Measurements from ENCODE around the gene EEFSEC.
A peak's percentile ranks its signal among the peaks of the same experiment; 100 is the strongest.

Gene EEFSEC

DNA sequence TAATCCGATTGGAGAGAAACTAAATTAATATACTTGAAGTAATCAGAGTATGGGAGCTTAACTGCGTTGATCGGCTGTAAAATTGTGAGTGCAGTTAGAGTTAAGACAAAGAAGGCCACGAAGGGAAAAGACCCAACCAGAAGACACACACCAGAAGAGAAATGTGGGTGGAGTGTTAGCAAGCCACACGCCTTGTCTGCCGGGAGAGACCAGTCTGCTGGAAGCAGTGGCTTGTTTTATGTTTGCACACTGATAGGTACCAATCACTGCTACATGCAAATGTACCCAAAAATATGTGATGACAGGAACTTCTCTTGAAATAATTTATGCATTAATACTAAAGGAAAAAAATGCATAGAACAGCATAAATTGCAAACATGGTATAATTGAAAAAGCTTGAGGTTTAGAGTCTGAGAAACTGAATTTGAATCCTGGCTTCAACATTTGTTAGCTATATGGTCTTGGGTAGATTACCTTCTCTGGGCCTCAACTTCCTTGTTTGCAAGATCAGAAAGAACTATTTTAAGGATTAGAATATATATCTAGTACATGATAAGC, 23.1 kb downstream of the EEFSEC start:
- H3K36me3 Mint-ChIP-seq (ENCODE audit: low read depth), result no peaks in the 10 kb centered on the region
- H3K27ac Mint-ChIP-seq, result peak overlapping the region in 2 of 3 experiments; percentile 19 to 88
- TF ChIP-seq, protein P1, sequence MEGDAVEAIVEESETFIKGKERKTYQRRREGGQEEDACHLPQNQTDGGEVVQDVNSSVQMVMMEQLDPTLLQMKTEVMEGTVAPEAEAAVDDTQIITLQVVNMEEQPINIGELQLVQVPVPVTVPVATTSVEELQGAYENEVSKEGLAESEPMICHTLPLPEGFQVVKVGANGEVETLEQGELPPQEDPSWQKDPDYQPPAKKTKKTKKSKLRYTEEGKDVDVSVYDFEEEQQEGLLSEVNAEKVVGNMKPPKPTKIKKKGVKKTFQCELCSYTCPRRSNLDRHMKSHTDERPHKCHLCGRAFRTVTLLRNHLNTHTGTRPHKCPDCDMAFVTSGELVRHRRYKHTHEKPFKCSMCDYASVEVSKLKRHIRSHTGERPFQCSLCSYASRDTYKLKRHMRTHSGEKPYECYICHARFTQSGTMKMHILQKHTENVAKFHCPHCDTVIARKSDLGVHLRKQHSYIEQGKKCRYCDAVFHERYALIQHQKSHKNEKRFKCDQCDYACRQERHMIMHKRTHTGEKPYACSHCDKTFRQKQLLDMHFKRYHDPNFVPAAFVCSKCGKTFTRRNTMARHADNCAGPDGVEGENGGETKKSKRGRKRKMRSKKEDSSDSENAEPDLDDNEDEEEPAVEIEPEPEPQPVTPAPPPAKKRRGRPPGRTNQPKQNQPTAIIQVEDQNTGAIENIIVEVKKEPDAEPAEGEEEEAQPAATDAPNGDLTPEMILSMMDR (IDR thresholded peaks at IDR 0.05; ENCODE audit: unreplicated experiment in 3 of 3), result no peak
- peaks cover 67% of the 10 kb centered on the region for H3K4me1 Mint-ChIP-seq
- no peak overlapping the region for H3K4me3 Mint-ChIP-seq
- no peaks in the 10 kb centered on the region for H3K9me3 Mint-ChIP-seq
- H3K27me3 Mint-ChIP-seq (ENCODE audit: low read depth), result peaks cover 3% of the 10 kb centered on the region

DNA sequence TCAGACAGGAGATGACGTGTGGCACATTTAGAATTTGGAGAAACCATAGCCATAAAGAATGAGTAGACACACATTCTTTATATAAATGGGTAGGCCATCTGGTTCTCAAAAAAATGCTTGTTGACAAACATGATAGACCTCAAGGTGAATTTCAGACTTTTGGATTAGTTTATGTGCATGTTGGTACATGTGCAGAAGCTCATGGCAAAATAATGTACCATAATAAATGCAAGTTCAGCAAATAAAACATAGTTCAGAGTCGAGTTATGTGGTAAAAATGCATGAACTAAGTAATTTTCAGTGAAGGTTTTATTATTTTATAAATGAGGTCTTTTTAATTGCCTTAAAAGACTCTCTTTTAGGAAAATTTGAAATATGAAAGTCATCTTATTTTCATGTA, 24.6 kb downstream of the EEFSEC start:
- Mint-ChIP-seq H3K36me3 (ENCODE audit: low read depth) (no peaks in the 10 kb centered on the region), H3K27ac (peak overlapping the region; percentile 16 to 80 (median 25)), H3K4me3 (no peak overlapping the region), H3K4me1 (peaks cover 68% of the 10 kb centered on the region), H3K27me3 (ENCODE audit: low read depth) (peaks cover 3% of the 10 kb centered on the region), H3K9me3 (no peaks in the 10 kb centered on the region)
- TF ChIP-seq, protein P1 (IDR thresholded peaks at IDR 0.05; ENCODE audit: unreplicated experiment in 3 of 3), result no peak

DNA sequence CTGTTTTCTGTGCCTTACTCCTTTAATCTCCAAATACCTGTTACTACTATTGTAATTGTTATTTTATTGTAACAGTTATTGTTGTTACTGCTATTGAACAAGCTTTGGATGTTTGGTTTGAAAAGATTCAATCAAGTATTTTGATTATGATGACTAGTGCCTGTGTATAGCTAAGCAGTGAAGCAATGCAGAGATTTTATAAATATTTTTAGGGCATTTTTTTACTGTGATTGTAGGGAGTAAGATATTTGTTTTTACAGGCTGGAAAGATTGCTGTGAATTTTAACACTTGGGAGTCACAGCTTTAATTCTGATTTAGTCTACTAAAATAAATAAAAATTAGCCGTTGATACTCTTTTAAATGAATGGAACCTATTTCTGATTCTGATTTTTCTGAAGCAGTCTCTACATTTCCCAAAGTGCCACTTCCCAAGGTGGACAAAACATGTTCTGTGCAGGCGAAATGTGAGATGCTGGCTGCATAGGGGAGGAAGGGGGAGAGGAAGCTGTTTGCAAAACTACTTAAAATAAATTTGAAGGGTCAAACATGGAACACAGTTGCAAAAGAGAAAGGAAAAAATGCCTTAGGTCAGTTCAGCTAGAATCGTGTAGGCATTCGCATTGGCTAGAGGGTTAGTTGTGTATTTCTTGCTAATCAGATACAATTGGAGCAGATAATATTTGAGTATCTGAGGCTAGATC, 25.7 kb downstream of the EEFSEC start:
- Mint-ChIP-seq H3K27me3 (ENCODE audit: low read depth) (peaks cover 3% of the 10 kb centered on the region), H3K4me1 (peaks cover 57% of the 10 kb centered on the region), H3K4me3 (peak overlapping the region; percentile 12 to 15 (median 15)), H3K9me3 (no peaks in the 10 kb centered on the region), H3K27ac (peak overlapping the region; percentile 42 to 80 (median 79)), H3K36me3 (ENCODE audit: low read depth) (no peaks in the 10 kb centered on the region)
- TF ChIP-seq, protein P1 (IDR thresholded peaks at IDR 0.05; ENCODE audit: unreplicated experiment in 3 of 3), result no peak

DNA sequence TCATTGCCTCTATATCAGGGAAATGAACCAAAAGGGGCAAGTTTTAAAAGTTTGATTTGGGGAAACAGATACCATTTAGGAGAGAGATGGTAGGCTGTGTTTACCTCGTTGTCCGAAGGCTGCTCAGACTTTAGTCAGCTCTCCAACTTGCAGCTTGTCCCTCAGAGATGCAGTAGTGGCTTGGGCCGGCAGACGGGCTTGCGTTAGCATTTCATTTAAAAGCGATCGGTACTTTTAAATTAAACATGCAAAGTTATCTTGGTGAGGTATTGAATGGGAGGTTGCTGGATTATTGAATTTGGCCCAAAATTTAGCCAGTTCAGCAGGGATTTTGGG, 26.2 kb downstream of the EEFSEC start:
- H3K36me3 Mint-ChIP-seq (ENCODE audit: low read depth), result no peaks in the 10 kb centered on the region
- no peaks in the 10 kb centered on the region for H3K9me3 Mint-ChIP-seq
- peak overlapping the region in 1 of 3 experiments; percentile 15 for H3K4me3 Mint-ChIP-seq
- H3K27ac Mint-ChIP-seq, result peak overlapping the region; percentile 42 to 80 (median 79)
- peaks cover 3% of the 10 kb centered on the region for H3K27me3 Mint-ChIP-seq (ENCODE audit: low read depth)
- H3K4me1 Mint-ChIP-seq, result peaks cover 52% of the 10 kb centered on the region
- TF ChIP-seq, protein P1 (IDR thresholded peaks at IDR 0.05; ENCODE audit: unreplicated experiment in 3 of 3), result no peak

DNA sequence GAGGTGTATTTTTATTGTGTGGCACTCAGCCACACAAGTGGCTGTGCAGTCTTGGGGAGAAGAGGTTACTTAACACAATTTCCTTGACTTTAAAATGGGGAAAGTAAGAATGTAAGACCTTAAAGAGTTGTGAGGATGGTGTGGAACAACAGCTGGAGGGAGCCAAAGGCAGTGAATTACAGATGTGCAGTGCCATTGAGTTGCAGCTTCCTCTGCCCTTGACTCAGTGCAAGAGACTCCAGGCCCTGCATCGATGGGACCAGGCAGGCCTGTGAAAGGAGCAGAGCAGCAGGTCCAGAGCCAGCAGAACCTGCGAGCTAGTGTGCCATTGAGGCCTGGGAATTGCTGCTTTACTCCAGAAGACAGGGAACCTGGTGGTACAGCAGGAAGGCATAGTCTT, 27.2 kb downstream of the EEFSEC start:
- Mint-ChIP-seq H3K9me3 (no peaks in the 10 kb centered on the region), H3K4me3 (no peak overlapping the region), H3K27me3 (ENCODE audit: low read depth) (peaks cover 3% of the 10 kb centered on the region), H3K36me3 (ENCODE audit: low read depth) (no peaks in the 10 kb centered on the region), H3K27ac (peak overlapping the region; percentile 17 to 80 (median 47)), H3K4me1 (peaks cover 43% of the 10 kb centered on the region)
- TF ChIP-seq, protein P1 (IDR thresholded peaks at IDR 0.05; ENCODE audit: unreplicated experiment in 3 of 3), result no peak

DNA sequence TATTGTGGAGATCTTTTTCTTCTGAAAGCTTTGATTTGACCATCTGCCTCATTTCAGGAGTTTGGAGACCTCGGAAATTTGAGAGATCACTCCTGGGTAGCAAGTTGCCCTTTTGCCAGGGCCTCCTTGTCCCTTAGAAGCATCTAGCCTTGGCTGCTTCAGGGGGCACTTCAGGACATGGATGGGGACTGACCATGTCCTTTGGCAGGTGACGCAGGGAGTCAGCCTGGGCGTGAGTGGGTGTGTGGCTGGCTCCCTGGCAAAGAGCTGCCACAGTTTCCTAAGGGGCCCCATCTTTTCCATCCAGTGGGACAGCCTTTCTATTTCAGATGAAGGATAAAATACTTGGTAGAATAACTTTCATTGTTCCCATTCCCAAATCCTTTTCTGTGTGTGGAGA, 27.6 kb downstream of the EEFSEC start:
- peak overlapping the region in 1 of 3 experiments; percentile 80 for H3K27ac Mint-ChIP-seq
- no peaks in the 10 kb centered on the region for H3K36me3 Mint-ChIP-seq (ENCODE audit: low read depth)
- TF ChIP-seq, protein P1 (IDR thresholded peaks at IDR 0.05; ENCODE audit: unreplicated experiment in 3 of 3), result no peak
- no peak overlapping the region for H3K4me3 Mint-ChIP-seq
- peaks cover 3% of the 10 kb centered on the region for H3K27me3 Mint-ChIP-seq (ENCODE audit: low read depth)
- H3K4me1 Mint-ChIP-seq, result peaks cover 43% of the 10 kb centered on the region
- H3K9me3 Mint-ChIP-seq, result peaks cover 2% of the 10 kb centered on the region

All from nephron (organoid).